Stimulated activated CD4-positive, alpha-beta T cell treated with anti-CD3 and anti-CD28 coated beads, Interleukin-15, amount 100 ng/mL, for 24 hours (primary cell): ENCODE results near the gene LRRC49.
A peak's percentile ranks its signal among the peaks of the same experiment; 100 is the strongest.
"Not testable (repeated sequence)": the region's sequence is repeated elsewhere in the genome, so short reads cannot be mapped to it uniquely, and the experiment has no call there.

ENCODE experiments used
- DNase-seq: peaks from one replicate; pipeline ENCODE4 v3.0.0-alpha.2; 2020

The LRRC49 gene

GRCh38 chr15:70892002-70892911 lies at the start of gene LRRC49, which contains the start of gene THAP10:
TSS of gene LRRC49 (plus strand) at chr15:70892826. CDS start at chr15:70892895, 69 bp downstream.
TSS of gene THAP10 (minus strand) at chr15:70892433. CDS start at chr15:70892272, 161 bp downstream.
- DNase-seq: peak; percentile 71

- no peak for DNase-seq
These were observed 46.8 kb upstream of the LRRC49 start for GRCh38 chr15:70845602-70846360.

GRCh38 chr15:70851889-70852288 lies 40.7 kb upstream of the LRRC49 start:
- no peak for DNase-seq

GRCh38 chr15:70852501-70853317 lies 39.9 kb upstream of the LRRC49 start:
- no peak for DNase-seq

- peak; percentile 41 for DNase-seq
These were observed 39.2 kb upstream of the LRRC49 start for GRCh38 chr15:70853318-70853972.

GRCh38 chr15:70853973-70854665 lies 38.5 kb upstream of the LRRC49 start, which contains the start of gene LARP6:
TSS of gene LARP6 (minus strand) at chr15:70854157. CDS start at chr15:70854088, 69 bp downstream.
- peak; percentile 49 for DNase-seq

GRCh38 chr15:70854666-70854976 lies 38.0 kb upstream of the LRRC49 start:
- no peak for DNase-seq

GRCh38 chr15:70855764-70856163 lies 36.9 kb upstream of the LRRC49 start:
- no peak for DNase-seq

GRCh38 chr15:70856177-70856883 lies 36.3 kb upstream of the LRRC49 start:
- no peak for DNase-seq

GRCh38 chr15:70856884-70857561 lies 35.6 kb upstream of the LRRC49 start:
- no peak for DNase-seq

GRCh38 chr15:70857562-70858285 lies 34.9 kb upstream of the LRRC49 start:
- no peak for DNase-seq

GRCh38 chr15:70858614-70859321 lies 33.9 kb upstream of the LRRC49 start:
- DNase-seq: not testable (repeated sequence)

- no peak for DNase-seq
These were observed 33.2 kb upstream of the LRRC49 start for GRCh38 chr15:70859322-70859908.

GRCh38 chr15:70859998-70860397 lies 32.6 kb upstream of the LRRC49 start:
- DNase-seq: no peak

GRCh38 chr15:70863450-70864218 lies 29.0 kb upstream of the LRRC49 start:
- no peak for DNase-seq

- no peak for DNase-seq
These were observed 25.5 kb upstream of the LRRC49 start for GRCh38 chr15:70866982-70867641.

GRCh38 chr15:70867911-70868467 lies 24.6 kb upstream of the LRRC49 start:
- no peak for DNase-seq
